ENCODE results near the gene CYP4B1. TPM values are rescaled to one million over a fixed set of nuclear protein-coding genes. Genes with fewer than 3 reads are reported as not detected.
A peak's percentile ranks its signal among the peaks of the same experiment; 100 is the strongest.

The CYP4B1 gene
- total RNA-seq, 1 donor from 2014 or later, result 7.4 TPM

DNA sequence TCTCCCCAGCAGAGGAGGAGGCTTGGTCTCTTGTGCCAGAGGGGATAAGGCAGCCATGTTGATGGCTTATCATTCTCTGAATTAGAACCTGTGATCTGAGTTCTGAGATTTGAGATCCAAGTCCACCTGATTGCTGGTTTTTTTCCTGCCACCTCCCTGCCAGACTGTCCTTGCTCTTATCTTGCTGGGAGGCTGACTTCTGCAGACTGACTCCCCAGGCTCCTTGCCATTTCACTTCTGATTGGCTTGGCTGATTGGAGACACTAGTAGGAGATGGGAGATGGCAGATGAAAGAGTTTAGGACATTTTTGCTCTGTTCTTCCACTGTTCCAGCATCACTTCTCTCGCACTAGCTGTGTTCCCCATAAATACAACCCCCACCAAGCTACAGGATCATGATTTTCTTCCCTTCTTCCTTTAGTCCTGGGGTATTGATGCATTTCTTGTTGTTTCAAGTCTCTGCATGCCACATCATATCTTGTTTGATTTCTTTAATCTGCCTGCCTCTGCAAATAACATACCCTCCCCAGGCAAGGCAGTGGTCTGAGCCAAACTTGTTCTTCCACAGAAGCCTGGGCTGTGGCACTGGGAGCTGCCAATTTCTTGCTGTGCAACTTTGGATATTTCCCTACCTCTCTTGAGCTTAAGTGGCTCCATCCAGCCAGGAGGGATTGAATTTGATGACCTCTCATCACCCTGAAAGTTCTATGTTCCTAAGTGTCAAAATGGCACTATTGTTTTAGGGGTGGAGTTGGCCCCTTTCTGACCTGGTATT, 963 bp upstream of the CYP4B1 start:
- DNase-seq, result peak; percentile 9

DNA sequence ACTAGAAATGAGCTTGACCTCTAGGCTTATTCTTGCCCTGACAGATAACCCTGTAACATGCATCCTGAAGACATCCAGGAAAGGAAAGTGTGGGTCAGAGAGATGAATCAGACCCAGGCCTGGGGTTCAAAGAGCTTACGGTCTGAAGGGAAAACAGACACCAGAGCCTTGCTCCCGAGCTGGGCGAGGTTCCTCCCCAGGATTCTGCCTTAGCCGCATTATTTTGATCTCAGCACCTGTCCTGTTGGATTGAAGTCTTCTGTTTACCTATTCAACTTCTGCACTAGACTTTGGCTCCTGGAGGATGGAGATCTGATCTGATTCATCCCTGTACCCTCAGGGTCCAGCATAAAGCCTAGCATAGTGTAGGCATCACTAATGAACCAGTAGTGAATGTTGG, 1.9 kb downstream of the CYP4B1 start:
- no peak for DNase-seq

DNA sequence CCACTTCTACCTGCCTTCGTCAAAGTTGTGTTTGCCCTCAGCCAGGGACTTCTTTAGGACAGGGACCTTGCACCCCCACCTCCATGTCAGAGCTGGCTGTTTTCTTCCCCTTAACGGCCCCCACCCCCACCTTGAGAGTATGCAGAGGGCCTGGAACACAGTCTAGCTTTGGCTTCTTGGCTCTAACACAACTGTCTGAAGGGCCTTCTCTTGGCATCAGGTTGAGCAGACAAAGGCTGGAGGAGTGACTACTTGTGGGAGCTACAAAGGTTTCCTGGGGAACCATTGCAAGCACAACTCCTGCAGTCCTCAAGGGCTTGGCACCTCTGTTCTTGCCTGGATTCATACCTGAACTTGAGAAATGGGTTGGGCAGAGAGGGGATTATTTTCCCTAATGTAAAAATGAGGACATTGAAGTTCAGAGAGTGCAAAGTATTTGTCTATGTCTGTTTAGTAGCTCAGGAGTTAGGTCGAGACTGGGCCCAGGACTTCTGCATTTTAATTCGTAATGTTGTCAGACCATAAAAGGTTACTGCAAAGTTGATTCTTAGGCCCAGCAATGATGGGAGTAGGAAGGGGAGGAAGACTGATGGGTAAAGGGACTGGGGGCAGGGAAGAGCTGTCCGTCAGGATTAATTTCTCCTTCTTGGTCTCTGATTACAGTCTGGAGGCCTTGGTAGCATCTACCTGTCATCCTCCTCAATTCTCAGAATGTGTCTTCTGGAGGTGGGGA, 2.6 kb downstream of the CYP4B1 start:
- no peak for DNase-seq

DNA sequence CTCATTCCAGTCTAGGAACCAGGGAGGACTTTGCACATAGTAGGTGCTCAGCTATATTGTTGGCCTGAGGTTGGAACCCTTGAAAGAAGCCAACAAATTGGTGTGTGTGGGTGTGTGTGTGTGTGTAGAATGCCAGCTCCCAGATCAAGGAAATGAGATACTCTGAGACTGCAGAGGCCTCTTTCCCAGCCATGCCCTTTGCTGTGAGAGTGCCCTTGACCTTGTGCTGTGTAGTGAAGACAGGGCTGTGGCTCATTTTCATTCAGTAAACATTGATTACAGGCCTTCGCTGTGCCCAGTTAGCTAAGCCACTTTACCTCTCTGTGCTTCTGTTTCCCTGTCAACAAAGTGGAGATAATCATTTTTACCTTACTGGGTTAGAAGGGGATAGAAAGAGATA, 3.2 kb downstream of the CYP4B1 start:
- no peak for DNase-seq

DNA sequence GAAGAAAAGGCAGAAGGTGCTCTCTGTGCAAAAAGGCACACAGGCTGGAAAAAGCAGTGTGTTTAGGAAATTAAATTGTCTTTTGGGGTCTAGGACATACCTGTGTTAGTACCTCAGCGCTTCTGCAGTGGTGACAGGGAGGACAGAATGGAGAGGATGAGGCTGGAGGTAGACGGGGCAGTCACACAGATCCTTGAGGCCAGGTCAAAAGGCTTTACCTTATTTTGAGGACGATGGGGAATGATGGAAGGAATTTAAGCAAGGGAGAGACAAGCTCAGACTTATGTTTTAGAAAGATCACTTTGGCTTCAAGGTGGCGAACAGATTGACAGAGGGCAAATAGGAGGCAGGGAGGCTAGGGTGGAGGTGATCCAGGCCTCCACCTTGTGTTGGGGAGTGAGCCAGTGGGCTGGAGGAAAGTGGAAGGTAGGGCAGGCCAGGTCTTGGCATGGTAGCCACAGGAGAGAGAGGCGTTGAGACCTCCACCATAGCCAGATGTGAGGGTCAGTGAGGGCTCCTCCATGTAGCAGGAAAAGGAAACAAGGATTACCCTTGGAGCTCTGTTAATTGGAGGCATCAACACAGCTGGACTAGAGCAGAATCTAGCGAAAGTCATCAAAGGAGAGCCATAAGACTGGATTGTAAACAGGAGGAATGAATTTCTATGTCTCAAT, 4.2 kb downstream of the CYP4B1 start:
- DNase-seq, result no peak

- no peak for DNase-seq
Measured at GRCh38 chr1:46804027-46804889, 5.4 kb downstream of the CYP4B1 start.

- no peak for DNase-seq
Measured at GRCh38 chr1:46804926-46805325, 6.1 kb downstream of the CYP4B1 start.

DNA sequence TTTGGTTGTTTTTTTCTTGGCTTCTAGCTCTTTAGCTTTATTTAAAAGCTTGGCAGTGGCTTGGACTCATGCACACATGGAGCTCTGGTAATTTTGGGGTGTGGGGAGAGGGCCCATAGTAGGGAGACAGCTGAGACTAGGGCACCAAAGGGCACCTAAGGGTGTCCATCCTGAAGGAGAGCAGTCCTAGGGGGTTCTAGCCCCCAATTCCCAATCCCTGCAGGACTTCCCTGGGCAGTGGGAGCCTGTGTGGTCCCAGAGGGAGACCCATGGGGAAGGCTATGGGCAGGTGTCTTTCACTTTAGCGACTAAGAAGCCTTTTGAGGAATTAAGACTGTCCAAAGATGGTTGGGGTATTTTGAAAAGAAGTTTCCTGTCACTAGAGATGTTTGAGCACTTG, 6.9 kb downstream of the CYP4B1 start:
- DNase-seq, result no peak

- no peak for DNase-seq
Measured at GRCh38 chr1:46806196-46807020, 7.6 kb downstream of the CYP4B1 start.

- DNase-seq, result no peak
Measured at GRCh38 chr1:46807046-46807972, 8.5 kb downstream of the CYP4B1 start.

GRCh38 chr1:46809071-46809470, 10.2 kb downstream of the CYP4B1 start:
- DNase-seq, result no peak

DNA sequence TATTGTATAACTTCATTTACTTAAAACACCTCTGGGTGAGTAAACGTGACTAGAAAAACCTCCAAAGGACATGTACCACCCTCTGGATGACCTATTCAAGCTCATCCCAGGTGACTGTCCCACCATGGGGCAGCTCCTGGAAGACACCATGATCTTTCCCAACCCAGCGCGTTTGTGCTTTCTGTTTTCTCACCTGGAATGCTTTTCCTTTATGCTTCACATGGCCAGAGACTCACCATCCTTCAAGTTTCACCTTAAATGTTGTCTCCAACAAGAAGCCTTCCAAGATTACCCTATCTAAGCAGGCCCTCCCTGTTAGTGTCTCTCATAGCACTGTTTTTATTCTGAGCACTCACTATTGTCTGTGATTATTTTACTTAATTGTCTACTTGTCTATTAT, 11.1 kb downstream of the CYP4B1 start:
- DNase-seq, result no peak

GRCh38 chr1:46810596-46810995, 11.8 kb downstream of the CYP4B1 start:
- DNase-seq, result no peak

- DNase-seq, result no peak
Measured at GRCh38 chr1:46811053-46811452, 12.2 kb downstream of the CYP4B1 start.

GRCh38 chr1:46812065-46812963, 13.5 kb downstream of the CYP4B1 start:
- no peak for DNase-seq

DNA sequence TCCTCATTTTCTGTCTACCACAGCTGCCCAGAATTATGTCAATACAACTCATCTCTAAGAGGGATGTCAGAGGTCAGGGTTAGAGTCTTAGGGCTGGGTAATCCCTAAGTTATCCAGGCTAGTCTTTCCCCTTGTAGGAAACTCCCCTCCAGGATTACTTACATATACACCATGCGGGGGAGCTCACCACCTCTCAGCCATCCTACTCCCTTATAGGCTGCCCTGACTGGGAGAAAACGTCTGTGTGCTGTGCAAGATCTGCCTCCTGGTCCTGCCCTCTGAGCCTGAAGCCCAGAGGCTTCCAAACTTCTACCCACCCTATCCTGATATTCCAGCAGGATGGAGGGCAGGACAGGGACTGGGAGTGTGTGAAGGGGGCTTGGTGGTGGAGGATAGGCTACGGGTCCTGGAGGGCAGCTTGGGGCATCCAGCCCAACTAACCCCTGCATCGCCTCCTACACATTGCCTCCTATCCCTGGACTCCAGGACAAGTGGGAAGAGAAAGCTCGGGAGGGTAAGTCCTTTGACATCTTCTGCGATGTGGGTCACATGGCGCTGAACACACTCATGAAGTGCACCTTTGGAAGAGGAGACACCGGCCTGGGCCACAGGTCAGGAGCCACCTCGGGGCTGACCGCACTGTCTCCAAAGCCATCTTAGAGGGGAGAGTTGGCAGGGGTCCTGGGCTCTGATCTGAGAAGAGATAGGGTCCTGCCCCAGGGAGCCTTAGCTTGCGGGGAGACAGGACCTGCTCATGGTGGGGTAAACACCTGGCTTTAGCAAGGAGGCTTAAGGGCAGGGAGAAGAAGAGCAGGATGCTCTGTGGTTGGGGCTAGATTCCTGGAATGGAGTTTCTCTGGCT, 14.4 kb downstream of the CYP4B1 start:
- no peak for DNase-seq

DNA sequence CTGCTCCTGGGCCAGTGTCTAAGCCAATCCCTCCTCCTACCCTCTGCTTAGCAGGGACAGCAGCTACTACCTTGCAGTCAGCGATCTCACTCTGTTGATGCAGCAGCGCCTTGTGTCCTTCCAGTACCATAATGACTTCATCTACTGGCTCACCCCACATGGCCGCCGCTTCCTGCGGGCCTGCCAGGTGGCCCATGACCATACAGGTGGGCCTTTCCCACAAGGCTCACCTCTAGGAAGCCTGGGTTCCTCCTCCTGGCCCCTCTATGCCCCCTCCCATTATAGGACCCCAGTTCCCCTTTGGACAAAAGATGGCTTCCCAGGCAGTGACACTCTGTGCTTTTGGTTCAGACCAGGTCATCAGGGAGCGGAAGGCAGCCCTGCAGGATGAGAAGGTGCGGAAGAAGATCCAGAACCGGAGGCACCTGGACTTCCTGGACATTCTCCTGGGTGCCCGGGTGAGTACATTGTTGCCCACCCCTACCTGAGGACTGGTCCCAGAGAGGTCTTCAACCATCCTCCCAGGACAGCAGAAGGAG, 15.1 kb downstream of the CYP4B1 start:
- no peak for DNase-seq

DNA sequence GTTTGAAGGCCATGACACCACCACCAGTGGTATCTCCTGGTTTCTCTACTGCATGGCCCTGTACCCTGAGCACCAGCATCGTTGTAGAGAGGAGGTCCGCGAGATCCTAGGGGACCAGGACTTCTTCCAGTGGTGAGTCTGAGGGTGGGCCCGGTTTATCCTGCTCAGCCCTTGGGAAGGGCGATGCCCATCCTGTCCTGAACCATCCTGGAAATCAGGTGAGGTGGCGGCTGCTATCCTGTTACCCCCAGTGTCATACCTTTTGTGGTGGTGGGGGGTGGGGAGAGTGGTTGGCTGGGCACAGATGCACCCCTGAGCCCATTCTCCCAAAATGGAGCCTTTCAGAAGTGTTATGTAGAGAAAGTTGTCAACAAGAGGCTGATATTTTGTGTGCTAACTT, 16.3 kb downstream of the CYP4B1 start:
- no peak for DNase-seq

Measured in skin of body (tissue), 2 donors.